Astrocyte (in vitro differentiated cells and primary cell): ENCODE measurements around the gene TRAPPC12. TPM values are rescaled to one million over a fixed set of nuclear protein-coding genes. Genes with fewer than 3 reads are reported as not detected.
A peak's percentile ranks its signal among the peaks of the same experiment; 100 is the strongest.

Experiments used
- DNase-seq: peaks from one replicate; pipeline ENCODE4 v3.0.0-alpha.2; 2010; ENCODE audit warnings: low read depth
- FAIRE-seq: peaks from 2 replicates; lab custom pipeline; 2011; peaks lifted over from hg19 to GRCh38; lab: Jason Lieb, UNC
- H2AFZ ChIP-seq: 2 replicates; pipeline ENCODE4 v1.6.0; 2012; ENCODE audit warnings: low read depth, low read length, inconsistent platforms
- H3K27ac ChIP-seq: 2 replicates; pipeline ENCODE4 v1.5.1; 2011; ENCODE audit warnings: low read depth, low read length, inconsistent platforms
- H3K27me3 ChIP-seq: 2 replicates; pipeline ENCODE4 v1.6.0; 2011; ENCODE audit warnings: low read length, inconsistent platforms; ENCODE audit not compliant: insufficient read depth
- H3K36me3 ChIP-seq: 2 replicates; pipeline ENCODE4 v1.5.1; 2011; ENCODE audit warnings: low read length, inconsistent platforms; ENCODE audit not compliant: insufficient read depth
- H3K4me1 ChIP-seq: 2 replicates; pipeline ENCODE4 v1.5.1; 2011; ENCODE audit warnings: low read length, inconsistent platforms; ENCODE audit not compliant: insufficient read depth
- H3K4me2 ChIP-seq: 2 replicates; pipeline ENCODE4 v1.6.0; 2012; ENCODE audit warnings: low read length, inconsistent platforms
- H3K4me3 ChIP-seq: 2 replicates; pipeline ENCODE4 v1.5.1; 2011; ENCODE audit warnings: low read depth, mild to moderate bottlenecking, low read length, inconsistent platforms; ENCODE audit not compliant: insufficient read depth
- H3K79me2 ChIP-seq: 2 replicates; pipeline ENCODE4 v1.6.0; 2012; ENCODE audit warnings: mild to moderate bottlenecking, low read length, inconsistent platforms; ENCODE audit not compliant: insufficient read depth
- H3K9ac ChIP-seq: 2 replicates; pipeline ENCODE4 v1.6.0; 2012; ENCODE audit warnings: mild to moderate bottlenecking, low read length, inconsistent platforms
- H3K9me3 ChIP-seq: 2 replicates; pipeline ENCODE4 v1.5.1; 2012; ENCODE audit warnings: low read depth, mild to moderate bottlenecking, low read length, inconsistent platforms; ENCODE audit not compliant: insufficient read depth
- H4K20me1 ChIP-seq: 2 replicates; pipeline ENCODE4 v1.6.0; 2012; ENCODE audit warnings: low read length, inconsistent platforms; ENCODE audit not compliant: insufficient read depth
- H3K27ac Mint-ChIP-seq: one replicate; pipeline ENCODE4 v1.8.0; 2021; ENCODE audit warnings: mild to moderate bottlenecking, mixed read lengths; ENCODE audit not compliant: unreplicated experiment
- H3K27me3 Mint-ChIP-seq: one replicate; pipeline ENCODE4 v1.8.0; 2021; ENCODE audit warnings: low read depth, mixed read lengths; ENCODE audit not compliant: unreplicated experiment
- H3K36me3 Mint-ChIP-seq: one replicate; pipeline ENCODE4 v1.8.0; 2021; ENCODE audit warnings: low read depth, mixed read lengths; ENCODE audit not compliant: unreplicated experiment
- H3K4me1 Mint-ChIP-seq: one replicate; pipeline ENCODE4 v1.8.0; 2021; ENCODE audit warnings: low read depth, mixed read lengths; ENCODE audit not compliant: unreplicated experiment
- H3K4me3 Mint-ChIP-seq: one replicate; pipeline ENCODE4 v1.8.0; 2021; ENCODE audit warnings: mild to moderate bottlenecking, moderate library complexity, mixed read lengths; ENCODE audit not compliant: unreplicated experiment
- H3K9me3 Mint-ChIP-seq: one replicate; pipeline ENCODE4 v1.8.0; 2021; ENCODE audit warnings: mild to moderate bottlenecking, mixed read lengths; ENCODE audit not compliant: unreplicated experiment
- EZH2 ChIP-seq: IDR thresholded peaks from 2 replicates; pipeline ENCODE4 v1.6.1; 2012; ENCODE audit warnings: mild to moderate bottlenecking, low read length, inconsistent platforms; ENCODE audit not compliant: insufficient read depth
- total RNA-seq: library from RNA; stranded (reverse); gene quantifications from 2 replicates; pipeline ENCODE4 v1.2.1, GENCODE V29; 2021
- TF ChIP-seq, protein P1 (sequence below): IDR thresholded peaks from 2 replicates; pipeline ENCODE4 v1.5.1; 2011; ENCODE audit warnings: low read depth, mild to moderate bottlenecking, inconsistent platforms, low read length, moderate library complexity; ENCODE audit not compliant: insufficient read depth

TRAPPC12 gene
- total RNA-seq, 1 donor from 2014 or later: 62.1 TPM

DNA sequence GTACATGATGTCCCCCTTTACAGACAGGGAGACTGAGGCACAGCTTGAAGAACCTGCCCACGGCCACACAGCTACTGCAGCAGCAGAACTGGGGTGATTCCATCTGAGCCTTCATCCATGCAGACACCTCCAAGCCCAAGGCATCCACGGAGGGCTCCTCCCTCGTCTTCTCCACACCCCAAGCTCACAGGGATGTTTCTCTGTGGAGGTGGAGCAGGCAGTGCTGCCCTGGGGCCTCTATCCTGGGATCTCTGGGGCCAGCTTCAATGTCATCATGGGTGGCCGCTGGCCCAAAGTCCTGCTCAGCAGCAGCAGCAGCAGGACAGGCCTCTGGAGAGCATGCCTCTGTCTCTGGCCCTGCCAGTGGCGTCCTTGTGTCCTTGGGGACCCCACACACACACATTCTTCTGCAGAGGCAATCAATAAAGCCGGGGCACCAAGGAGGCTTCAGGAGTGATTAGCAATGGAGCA, 108.6 kb downstream of the TRAPPC12 start:
- no peaks in the 10 kb centered on the region for H4K20me1 ChIP-seq
- Mint-ChIP-seq H3K36me3 (peaks cover 7% of the 10 kb centered on the region), H3K27ac (peak overlapping the region; percentile 69), H3K9me3 (no peaks in the 10 kb centered on the region), H3K4me3 (no peak overlapping the region), H3K27me3 (no peaks in the 10 kb centered on the region), H3K4me1 (peaks cover 4% of the 10 kb centered on the region)
- H2AFZ ChIP-seq: no peak overlapping the region
- H3K9me3 ChIP-seq: no peaks in the 10 kb centered on the region
- H3K79me2 ChIP-seq: no peaks in the 10 kb centered on the region
- H3K27me3 ChIP-seq: no peaks in the 10 kb centered on the region
- no peak overlapping the region for H3K27ac ChIP-seq
- no peak overlapping the region for H3K9ac ChIP-seq
- DNase-seq (no peak), FAIRE-seq (no peak)
- no peak overlapping the region for H3K4me2 ChIP-seq
- no peak for TF ChIP-seq EZH2
- TF ChIP-seq, protein P1, sequence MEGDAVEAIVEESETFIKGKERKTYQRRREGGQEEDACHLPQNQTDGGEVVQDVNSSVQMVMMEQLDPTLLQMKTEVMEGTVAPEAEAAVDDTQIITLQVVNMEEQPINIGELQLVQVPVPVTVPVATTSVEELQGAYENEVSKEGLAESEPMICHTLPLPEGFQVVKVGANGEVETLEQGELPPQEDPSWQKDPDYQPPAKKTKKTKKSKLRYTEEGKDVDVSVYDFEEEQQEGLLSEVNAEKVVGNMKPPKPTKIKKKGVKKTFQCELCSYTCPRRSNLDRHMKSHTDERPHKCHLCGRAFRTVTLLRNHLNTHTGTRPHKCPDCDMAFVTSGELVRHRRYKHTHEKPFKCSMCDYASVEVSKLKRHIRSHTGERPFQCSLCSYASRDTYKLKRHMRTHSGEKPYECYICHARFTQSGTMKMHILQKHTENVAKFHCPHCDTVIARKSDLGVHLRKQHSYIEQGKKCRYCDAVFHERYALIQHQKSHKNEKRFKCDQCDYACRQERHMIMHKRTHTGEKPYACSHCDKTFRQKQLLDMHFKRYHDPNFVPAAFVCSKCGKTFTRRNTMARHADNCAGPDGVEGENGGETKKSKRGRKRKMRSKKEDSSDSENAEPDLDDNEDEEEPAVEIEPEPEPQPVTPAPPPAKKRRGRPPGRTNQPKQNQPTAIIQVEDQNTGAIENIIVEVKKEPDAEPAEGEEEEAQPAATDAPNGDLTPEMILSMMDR: no peak
- H3K4me1 ChIP-seq: no peaks in the 10 kb centered on the region
- H3K4me3 ChIP-seq: no peak overlapping the region
- H3K36me3 ChIP-seq: no peaks in the 10 kb centered on the region

DNA sequence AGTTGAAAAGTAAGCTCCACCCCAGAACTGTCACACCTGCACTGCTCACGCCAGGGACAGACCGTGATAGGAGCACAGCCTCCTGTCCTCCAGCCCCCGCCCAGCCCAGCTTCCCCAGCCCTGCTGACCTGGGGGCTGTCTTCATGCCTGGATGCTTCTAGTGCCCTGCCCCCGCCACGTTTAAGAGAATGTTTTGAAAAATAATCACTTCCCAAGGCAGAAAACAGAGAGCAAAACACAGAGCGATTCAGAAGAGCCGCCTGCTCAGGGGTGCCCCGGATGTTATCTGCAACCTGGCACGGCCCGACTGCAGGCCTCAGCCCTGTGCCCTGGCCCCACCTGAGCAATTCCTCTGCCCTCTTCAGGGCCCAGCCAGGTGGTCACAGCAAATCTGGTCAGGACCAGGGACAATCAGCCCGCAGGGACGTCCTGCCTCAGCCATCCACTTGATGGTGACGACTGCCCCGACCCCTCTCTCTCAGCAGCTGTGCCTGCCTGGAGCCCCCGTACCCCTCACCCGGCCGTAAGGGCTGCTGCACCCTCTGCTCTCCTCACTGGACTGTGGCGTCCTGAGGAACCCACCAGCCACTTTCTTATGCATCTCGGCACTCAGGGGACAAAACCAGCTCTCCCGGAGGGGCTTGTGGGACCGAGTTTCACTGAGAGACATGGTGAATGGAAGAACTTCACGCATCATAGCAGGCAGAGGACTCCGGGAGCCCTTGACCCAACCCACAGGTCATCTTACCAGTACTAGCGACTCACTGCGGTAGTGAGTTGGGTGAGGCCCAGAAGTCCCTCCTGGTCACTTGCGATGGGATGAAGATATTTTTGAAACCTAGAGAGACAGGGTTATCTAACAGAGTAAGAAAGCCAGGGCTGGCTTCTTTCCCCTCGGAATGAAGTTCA, 109.6 kb downstream of the TRAPPC12 start:
- peaks cover 11% of the 10 kb centered on the region for H3K4me1 Mint-ChIP-seq
- H3K4me3 Mint-ChIP-seq: no peak overlapping the region
- H3K27me3 Mint-ChIP-seq: no peaks in the 10 kb centered on the region
- H3K9me3 ChIP-seq: no peaks in the 10 kb centered on the region
- H3K4me1 ChIP-seq: peaks cover 10% of the 10 kb centered on the region
- no peaks in the 10 kb centered on the region for H3K36me3 ChIP-seq
- H3K9me3 Mint-ChIP-seq: no peaks in the 10 kb centered on the region
- H3K36me3 Mint-ChIP-seq: peaks cover 5% of the 10 kb centered on the region
- FAIRE-seq (no peak), DNase-seq (no peak)
- H3K27ac Mint-ChIP-seq: peak overlapping the region; percentile 47
- no peak overlapping the region for H3K4me3 ChIP-seq
- H4K20me1 ChIP-seq: no peaks in the 10 kb centered on the region
- no peak for TF ChIP-seq EZH2
- TF ChIP-seq, protein P1: no peak
- no peak overlapping the region for H3K4me2 ChIP-seq
- no peak overlapping the region for H3K9ac ChIP-seq
- H2AFZ ChIP-seq: no peak overlapping the region
- no peaks in the 10 kb centered on the region for H3K79me2 ChIP-seq
- no peaks in the 10 kb centered on the region for H3K27me3 ChIP-seq
- H3K27ac ChIP-seq: no peak overlapping the region

DNA sequence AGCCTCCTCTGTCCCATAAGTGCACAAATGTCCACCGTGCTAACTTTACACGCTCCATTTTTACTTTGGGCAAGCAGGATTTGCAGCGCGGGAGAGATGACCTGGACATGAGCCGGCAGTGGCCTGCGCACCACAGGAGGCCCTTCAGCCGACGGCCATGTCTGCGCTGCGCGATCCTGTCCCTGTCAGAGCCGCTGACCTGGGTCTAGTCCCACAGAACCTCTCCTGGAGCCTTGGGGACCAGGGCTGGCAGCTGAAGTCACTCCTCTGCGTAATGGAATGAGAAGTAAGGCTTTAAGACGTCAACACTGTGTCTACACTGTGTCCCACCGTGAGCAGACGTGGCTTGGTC, 110.2 kb downstream of the TRAPPC12 start:
- Histone ChIP-seq H3K4me1 (peaks cover 11% of the 10 kb centered on the region), H3K27ac (no peak overlapping the region), H3K79me2 (no peaks in the 10 kb centered on the region), H3K9ac (no peak overlapping the region), H3K36me3 (no peaks in the 10 kb centered on the region), H2AFZ (no peak overlapping the region), H3K4me3 (no peak overlapping the region), H4K20me1 (no peaks in the 10 kb centered on the region), H3K4me2 (no peak overlapping the region), H3K9me3 (no peaks in the 10 kb centered on the region), H3K27me3 (no peaks in the 10 kb centered on the region)
- TF ChIP-seq EZH2: no peak
- TF ChIP-seq, protein P1: no peak
- FAIRE-seq (no peak), DNase-seq (no peak)
- Mint-ChIP-seq H3K27ac (no peak overlapping the region), H3K27me3 (no peaks in the 10 kb centered on the region), H3K36me3 (peaks cover 5% of the 10 kb centered on the region), H3K4me3 (peak overlapping the region; percentile 62), H3K4me1 (peaks cover 11% of the 10 kb centered on the region), H3K9me3 (no peaks in the 10 kb centered on the region)
